ENCODE data around the gene ABHD15. TPM values are rescaled to one million over a fixed set of nuclear protein-coding genes. Genes with fewer than 3 reads are reported as not detected.

ABHD15 gene
- total and polyA plus RNA-seq, 2 donors (not counting 3 experiments of a cell fraction or from before 2014, with no cell fraction given): 3.8 to 5.6 TPM

DNA sequence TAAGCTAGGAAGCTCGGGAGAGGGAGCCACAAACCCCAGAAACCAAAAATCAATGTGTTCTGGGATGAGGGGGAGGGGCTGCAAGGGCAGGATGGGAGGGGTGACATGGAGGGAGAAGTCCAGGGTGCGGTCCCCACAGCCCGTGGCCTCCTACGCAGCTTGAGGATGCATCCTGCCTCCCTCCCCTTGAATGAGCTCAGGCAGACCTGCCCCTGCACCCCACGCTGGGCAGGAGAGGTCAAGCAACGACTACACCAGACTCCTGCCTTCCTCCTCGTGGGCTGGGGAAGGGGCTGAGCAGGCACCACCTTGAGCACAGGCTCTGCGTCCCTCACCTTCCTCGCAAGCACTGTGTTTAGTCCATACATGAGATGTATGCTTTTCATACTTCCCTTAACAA, 30.0 kb upstream of the ABHD15 start:
- intact Hi-C loops (cut with micrococcal nuclease) (no loop called here), dilution Hi-C loops (cut with MboI; ENCODE audit: extremely low pct_ligation_motif_present, low sequenced_read_pairs) (no loop called here)
- Histone ChIP-seq H3K4me3 (replicated peaks in 1 of 3; ENCODE audit: insufficient read depth in 1 of 3, low read depth in 1 of 3, low read length in 3 of 3) (no peak overlapping the region), H3K36me3 (ENCODE audit: control insufficient read depth in 2 of 2, extremely low read depth in 1 of 2, insufficient read depth in 2 of 2, low read length in 2 of 2) (no peaks in the 10 kb centered on the region), H2AFZ (ENCODE audit: low read depth, low read length) (no peak overlapping the region), H3K9ac (replicated peaks; ENCODE audit: extremely low read depth, insufficient read depth, low read length) (no peak overlapping the region), H4K20me1 (replicated peaks; ENCODE audit: control insufficient read depth, extremely low read depth, insufficient read depth, low read length) (no peaks in the 10 kb centered on the region), H3K9me3 (replicated peaks; ENCODE audit: control insufficient read depth, insufficient read depth, low read length) (no peaks in the 10 kb centered on the region), H3K4me2 (ENCODE audit: insufficient read depth, low read length) (no peak overlapping the region), H3K9me1 (replicated peaks; ENCODE audit: control insufficient read depth, extremely low read depth, insufficient read depth, low read length) (no peaks in the 10 kb centered on the region), H3K79me2 (ENCODE audit: control insufficient read depth, insufficient read depth, low read length) (peaks cover 10% of the 10 kb centered on the region), H3K27ac (ENCODE audit: insufficient read depth, low read depth, low read length) (no peak overlapping the region), H3K27me3 (ENCODE audit: control insufficient read depth in 2 of 2, insufficient read depth in 2 of 2, low read length in 2 of 2) (no peaks in the 10 kb centered on the region), H3K4me1 (ENCODE audit: control insufficient read depth, extremely low read depth, insufficient read depth, low read length) (peaks cover 21% of the 10 kb centered on the region)
- DNase-seq (ENCODE audit: low read depth, low spot score) (no peak), FAIRE-seq (no peak)
- BruUV-seq (replicated peaks): no TSS peak
- TF ChIP-seq EZH2 (IDR thresholded peaks at IDR 0.05; ENCODE audit: borderline replicate concordance, low read depth, low read length, severe bottlenecking) (no peak), JUN (IDR thresholded peaks at IDR 0.05; ENCODE audit: borderline replicate concordance, insufficient read depth, insufficient read length, low read depth) (no peak), FOS (IDR thresholded peaks at IDR 0.05; ENCODE audit: borderline replicate concordance, insufficient read depth, low read length) (no peak), MYC (IDR thresholded peaks at IDR 0.05; ENCODE audit: low read depth, low read length) (no peak), POLR2AphosphoS5 (IDR thresholded peaks at IDR 0.05; ENCODE audit: insufficient read depth, low read depth, low read length) (no peak), GATA2 (IDR thresholded peaks at IDR 0.05; ENCODE audit: insufficient read depth, insufficient read length, low read depth, low read length) (no peak), POLR2A (IDR thresholded peaks at IDR 0.05; ENCODE audit: low read depth, low read length) (no peak)
- TF ChIP-seq, protein P1, sequence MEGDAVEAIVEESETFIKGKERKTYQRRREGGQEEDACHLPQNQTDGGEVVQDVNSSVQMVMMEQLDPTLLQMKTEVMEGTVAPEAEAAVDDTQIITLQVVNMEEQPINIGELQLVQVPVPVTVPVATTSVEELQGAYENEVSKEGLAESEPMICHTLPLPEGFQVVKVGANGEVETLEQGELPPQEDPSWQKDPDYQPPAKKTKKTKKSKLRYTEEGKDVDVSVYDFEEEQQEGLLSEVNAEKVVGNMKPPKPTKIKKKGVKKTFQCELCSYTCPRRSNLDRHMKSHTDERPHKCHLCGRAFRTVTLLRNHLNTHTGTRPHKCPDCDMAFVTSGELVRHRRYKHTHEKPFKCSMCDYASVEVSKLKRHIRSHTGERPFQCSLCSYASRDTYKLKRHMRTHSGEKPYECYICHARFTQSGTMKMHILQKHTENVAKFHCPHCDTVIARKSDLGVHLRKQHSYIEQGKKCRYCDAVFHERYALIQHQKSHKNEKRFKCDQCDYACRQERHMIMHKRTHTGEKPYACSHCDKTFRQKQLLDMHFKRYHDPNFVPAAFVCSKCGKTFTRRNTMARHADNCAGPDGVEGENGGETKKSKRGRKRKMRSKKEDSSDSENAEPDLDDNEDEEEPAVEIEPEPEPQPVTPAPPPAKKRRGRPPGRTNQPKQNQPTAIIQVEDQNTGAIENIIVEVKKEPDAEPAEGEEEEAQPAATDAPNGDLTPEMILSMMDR (IDR thresholded peaks at IDR 0.05; ENCODE audit: extremely low read depth in 1 of 2, insufficient read depth in 1 of 2, low read depth in 1 of 2, low read length in 2 of 2): no peak
- TF ChIP-seq, protein P2, sequence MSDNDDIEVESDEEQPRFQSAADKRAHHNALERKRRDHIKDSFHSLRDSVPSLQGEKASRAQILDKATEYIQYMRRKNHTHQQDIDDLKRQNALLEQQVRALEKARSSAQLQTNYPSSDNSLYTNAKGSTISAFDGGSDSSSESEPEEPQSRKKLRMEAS (IDR thresholded peaks at IDR 0.05; ENCODE audit: insufficient read depth, insufficient read length): no peak
- POLR2A ChIA-PET: no interaction called here
- CTCF ChIA-PET: interaction anchor here (1.6 to 9.2 kb wide), 2 partner anchors 20 to 227 kb away, joined by 4 to 120 read pairs; no protein-coding TSS in a partner anchor

All from endothelial cell of umbilical vein (primary cell).